Measurements from ENCODE around the gene TCEA3. TPM values are rescaled to one million over a fixed set of nuclear protein-coding genes. Genes with fewer than 3 reads are reported as not detected.

Gene TCEA3
- total RNA-seq, 4 donors from 2014 or later: 21.4 to 45.8 (median 26.6) TPM

DNA sequence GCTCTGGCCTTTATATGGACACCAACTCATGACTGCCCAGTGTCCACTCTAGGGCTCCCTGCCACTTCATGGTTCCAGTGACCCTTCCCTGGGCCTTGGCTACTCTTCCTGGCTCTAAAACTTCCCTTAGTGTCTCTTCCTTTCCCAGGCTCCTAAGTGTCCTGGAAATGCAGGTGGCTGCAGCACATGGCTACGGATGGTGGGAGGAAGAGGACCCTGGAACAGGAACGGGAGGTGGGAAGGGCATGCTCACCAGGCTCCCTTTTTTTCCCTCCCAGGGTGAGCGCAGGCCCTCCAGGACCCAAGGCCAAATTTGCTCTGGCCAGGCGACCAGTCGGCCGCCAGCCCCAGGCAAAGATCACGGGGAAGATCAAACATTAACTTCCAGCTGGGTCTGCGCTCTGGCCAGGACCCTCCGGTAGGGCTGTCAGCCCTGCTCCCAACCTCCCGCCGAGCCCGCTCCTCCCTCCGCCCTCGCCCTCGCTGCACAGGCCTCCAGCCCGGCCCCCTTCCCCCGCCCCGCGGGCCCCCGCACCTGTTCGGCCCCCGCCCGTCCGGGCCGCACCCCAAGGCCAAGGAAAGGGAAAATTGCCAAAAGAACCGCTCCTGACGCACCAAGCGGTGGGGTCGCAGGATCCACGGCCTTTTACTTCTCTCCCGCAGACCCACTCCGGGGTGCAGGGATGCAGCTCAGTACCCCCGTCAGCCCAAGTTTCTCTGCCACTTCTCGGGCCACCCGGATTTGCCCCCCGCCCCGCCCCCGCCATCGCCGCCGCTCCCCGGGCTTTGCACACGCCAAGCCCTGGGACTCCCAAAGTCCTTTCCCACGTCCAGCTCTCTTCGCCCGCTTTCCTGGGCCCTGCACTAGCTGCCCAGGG, 894 bp downstream of the TCEA3 start:
- ATAC-seq: peak; percentile 2
- H3K4me1 ChIP-seq: peaks cover 0 to 64% (median 11%) of the 10 kb centered on the region in 3 donors
- H3K27me3 ChIP-seq: no peaks in the 10 kb centered on the region
- WGBS, 2 donors (ENCODE audit: low coverage in 1 of 2): 10% methylated on average over 7 of the region's 46 CpGs; no CpG with 5 or more reads in 1 of the 2 donors
- H3K27ac ChIP-seq: peak overlapping the region; percentile 24 to 90 (median 87)
- peaks cover 0 to 13% of the 10 kb centered on the region in 2 donors for H3K36me3 ChIP-seq
- H3K9me3 ChIP-seq: no peaks in the 10 kb centered on the region
- peak overlapping the region; percentile 48 to 78 for H3K4me3 ChIP-seq
- no peak for TF ChIP-seq POLR2A (IDR thresholded peaks at IDR 0.05)

DNA sequence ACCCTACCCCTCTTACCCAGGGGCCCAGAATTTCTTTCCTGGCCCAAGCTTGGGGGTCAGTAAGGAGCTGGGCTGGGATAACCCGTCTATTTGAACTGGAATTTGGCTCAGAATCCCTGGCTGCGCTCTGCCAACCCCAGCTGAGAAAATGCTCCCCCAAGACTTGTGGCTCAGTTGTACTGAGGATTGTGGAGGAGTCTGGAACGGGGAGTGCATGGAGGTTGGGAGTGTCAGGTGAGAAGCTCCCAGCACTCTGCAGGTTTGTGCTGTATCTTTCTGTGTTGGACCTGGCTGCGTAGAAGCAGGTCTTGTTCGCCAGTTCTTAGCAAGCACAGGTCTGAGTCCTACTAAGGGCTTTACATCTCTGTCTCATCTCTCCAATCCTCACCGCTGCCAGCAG, 1.6 kb downstream of the TCEA3 start:
- H3K4me1 ChIP-seq: peaks cover 0 to 67% (median 11%) of the 10 kb centered on the region in 3 donors
- H3K27me3 ChIP-seq: no peaks in the 10 kb centered on the region
- peaks cover 0 to 6% of the 10 kb centered on the region in 2 donors for H3K36me3 ChIP-seq
- TF ChIP-seq POLR2A (IDR thresholded peaks at IDR 0.05) (no peak), EP300 (IDR thresholded peaks at IDR 0.05) (no peak), POLR2AphosphoS5 (IDR thresholded peaks at IDR 0.05) (no peak)
- TF ChIP-seq, protein P1, sequence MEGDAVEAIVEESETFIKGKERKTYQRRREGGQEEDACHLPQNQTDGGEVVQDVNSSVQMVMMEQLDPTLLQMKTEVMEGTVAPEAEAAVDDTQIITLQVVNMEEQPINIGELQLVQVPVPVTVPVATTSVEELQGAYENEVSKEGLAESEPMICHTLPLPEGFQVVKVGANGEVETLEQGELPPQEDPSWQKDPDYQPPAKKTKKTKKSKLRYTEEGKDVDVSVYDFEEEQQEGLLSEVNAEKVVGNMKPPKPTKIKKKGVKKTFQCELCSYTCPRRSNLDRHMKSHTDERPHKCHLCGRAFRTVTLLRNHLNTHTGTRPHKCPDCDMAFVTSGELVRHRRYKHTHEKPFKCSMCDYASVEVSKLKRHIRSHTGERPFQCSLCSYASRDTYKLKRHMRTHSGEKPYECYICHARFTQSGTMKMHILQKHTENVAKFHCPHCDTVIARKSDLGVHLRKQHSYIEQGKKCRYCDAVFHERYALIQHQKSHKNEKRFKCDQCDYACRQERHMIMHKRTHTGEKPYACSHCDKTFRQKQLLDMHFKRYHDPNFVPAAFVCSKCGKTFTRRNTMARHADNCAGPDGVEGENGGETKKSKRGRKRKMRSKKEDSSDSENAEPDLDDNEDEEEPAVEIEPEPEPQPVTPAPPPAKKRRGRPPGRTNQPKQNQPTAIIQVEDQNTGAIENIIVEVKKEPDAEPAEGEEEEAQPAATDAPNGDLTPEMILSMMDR (IDR thresholded peaks at IDR 0.05): no peak
- 41 to 77% methylated on average over 3 of the region's 6 CpGs for WGBS, 2 donors (ENCODE audit: low coverage in 1 of 2)
- peak overlapping the region in 1 of 2 donors; percentile 78 for H3K4me3 ChIP-seq
- peak overlapping the region; percentile 24 to 90 (median 87) for H3K27ac ChIP-seq
- ATAC-seq: no peak
- H3K9me3 ChIP-seq: no peaks in the 10 kb centered on the region

DNA sequence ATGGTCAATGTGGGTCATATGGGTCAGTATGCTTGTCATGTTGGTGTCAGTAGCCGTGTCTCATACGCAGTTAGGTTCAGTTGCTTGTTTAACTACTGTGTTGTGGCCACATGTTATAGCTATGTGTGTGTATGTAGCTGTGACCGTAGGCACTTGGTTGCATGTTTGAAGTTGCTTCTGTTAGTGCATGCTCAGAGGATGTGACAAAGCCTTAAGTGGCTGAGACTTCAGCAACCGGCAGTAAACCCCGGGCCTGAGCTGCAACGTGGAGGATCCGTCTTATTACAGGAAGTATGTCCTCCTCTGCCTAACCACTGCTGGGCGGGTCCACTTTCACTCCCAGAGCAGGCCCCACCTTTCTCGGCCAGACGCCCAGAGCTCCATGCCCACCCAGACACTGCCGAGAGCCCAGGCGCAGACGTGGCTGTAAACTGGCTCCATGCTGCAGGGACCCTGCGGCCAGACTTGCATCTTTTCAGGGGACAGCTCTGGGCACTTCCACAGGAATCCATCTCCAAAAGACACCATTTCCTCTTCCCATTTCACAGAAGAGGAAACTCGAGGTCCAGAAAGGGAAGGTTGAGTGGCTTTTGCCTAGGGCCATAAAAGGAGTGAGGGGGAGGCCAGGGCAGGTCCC, 2.2 kb downstream of the TCEA3 start:
- H3K27me3 ChIP-seq: no peaks in the 10 kb centered on the region
- H3K4me3 ChIP-seq: peak overlapping the region in 1 of 2 donors; percentile 78
- peaks cover 0 to 2% of the 10 kb centered on the region in 2 donors for H3K36me3 ChIP-seq
- no peaks in the 10 kb centered on the region for H3K9me3 ChIP-seq
- TF ChIP-seq POLR2AphosphoS5 (IDR thresholded peaks at IDR 0.05): no peak
- TF ChIP-seq EP300 (IDR thresholded peaks at IDR 0.05): no peak
- no peak for TF ChIP-seq POLR2A (IDR thresholded peaks at IDR 0.05)
- TF ChIP-seq, protein P1 (IDR thresholded peaks at IDR 0.05): no peak
- H3K4me1 ChIP-seq: peaks cover 0 to 72% (median 11%) of the 10 kb centered on the region in 3 donors
- ATAC-seq: peak; percentile 66
- peak overlapping the region; percentile 24 to 90 (median 87) for H3K27ac ChIP-seq
- WGBS, 2 donors (ENCODE audit: low coverage in 1 of 2): 24 to 32% methylated on average over 3 to 7 of the region's 15 CpGs

DNA sequence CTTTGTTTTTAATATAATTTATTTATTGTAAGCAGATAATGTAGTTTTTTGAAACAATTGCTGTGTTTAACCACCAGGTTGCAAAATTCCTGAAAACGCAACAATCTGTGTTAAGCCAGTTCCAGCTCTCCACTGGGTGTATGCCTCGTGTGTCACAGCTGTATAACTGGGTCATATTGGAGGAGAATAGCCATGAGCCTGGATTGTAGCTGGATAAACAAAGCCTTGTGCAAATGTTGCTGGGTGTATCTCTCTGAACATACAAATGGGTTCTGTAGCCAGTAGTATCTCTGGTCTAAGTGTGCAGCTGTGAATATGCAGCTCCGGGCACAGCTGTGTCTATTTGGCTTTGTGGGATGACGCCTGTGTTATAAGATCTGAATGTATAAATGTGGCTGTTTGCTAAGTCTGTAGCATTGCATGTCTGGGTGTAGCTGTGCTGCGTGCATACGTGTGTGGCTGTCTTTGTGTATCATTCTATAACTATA, 2.8 kb downstream of the TCEA3 start:
- ATAC-seq: peak; percentile 77
- H3K9me3 ChIP-seq: no peaks in the 10 kb centered on the region
- TF ChIP-seq EP300 (IDR thresholded peaks at IDR 0.05): no peak
- TF ChIP-seq, protein P1 (IDR thresholded peaks at IDR 0.05): peak in 3 of 4 experiments; percentile 11 to 44 (median 26)
- peak; percentile 56 for TF ChIP-seq POLR2AphosphoS5 (IDR thresholded peaks at IDR 0.05)
- H3K4me3 ChIP-seq: peak overlapping the region in 1 of 2 donors; percentile 78
- H3K36me3 ChIP-seq: peaks cover 0 to 7% of the 10 kb centered on the region in 2 donors
- H3K27me3 ChIP-seq: no peaks in the 10 kb centered on the region
- 17 to 22% methylated on average over 6 of the region's 6 CpGs for WGBS, 2 donors (ENCODE audit: low coverage in 1 of 2)
- H3K27ac ChIP-seq: peak overlapping the region in 3 of 4 donors; percentile 85 to 90 (median 89)
- peaks cover 0 to 72% (median 11%) of the 10 kb centered on the region in 3 donors for H3K4me1 ChIP-seq

DNA sequence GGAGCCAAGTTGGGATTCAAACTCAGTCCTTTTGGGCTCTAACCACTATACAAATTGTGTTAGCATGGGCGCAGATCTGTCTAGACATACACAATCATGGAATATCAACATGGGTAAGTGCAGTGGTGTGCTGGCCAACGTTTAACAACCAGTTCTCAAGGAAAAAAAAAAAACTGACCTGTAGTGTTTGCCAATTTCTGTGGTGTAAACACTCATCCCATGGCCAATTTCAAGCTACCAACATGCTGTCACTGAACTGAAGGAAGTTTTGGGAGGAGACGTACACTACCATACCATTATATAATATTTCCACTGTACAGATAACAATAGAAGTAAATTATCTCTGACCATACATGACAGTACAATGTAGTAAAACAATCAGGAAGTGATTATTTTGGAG, 3.2 kb downstream of the TCEA3 start:
- Histone ChIP-seq H3K4me3 (no peak overlapping the region), H3K4me1 (peaks cover 0 to 72% (median 11%) of the 10 kb centered on the region in 3 donors), H3K27me3 (no peaks in the 10 kb centered on the region), H3K9me3 (no peaks in the 10 kb centered on the region), H3K27ac (peak overlapping the region in 3 of 4 donors; percentile 28 to 85 (median 28)), H3K36me3 (peaks cover 0 to 12% of the 10 kb centered on the region in 2 donors)
- TF ChIP-seq POLR2A (IDR thresholded peaks at IDR 0.05) (no peak), POLR2AphosphoS5 (IDR thresholded peaks at IDR 0.05) (no peak), EP300 (IDR thresholded peaks at IDR 0.05) (no peak)
- TF ChIP-seq, protein P1 (IDR thresholded peaks at IDR 0.05): no peak
- no peak for ATAC-seq
- 55 to 60% methylated on average over 2 to 3 of the region's 3 CpGs for WGBS, 2 donors (ENCODE audit: low coverage in 1 of 2)

Data from gastroesophageal sphincter (tissue), 4 donors.